CD8-positive, alpha-beta memory T cell (primary cell): ENCODE measurements around the gene SPRY1. TPM values are rescaled to one million over a fixed set of nuclear protein-coding genes. Genes with fewer than 3 reads are reported as not detected.
A peak's percentile ranks its signal among the peaks of the same experiment; 100 is the strongest.

Experiments used
- CTCF ChIA-PET: fragments of 350-600 bp; sonication (Branson Sonifier 250); formaldehyde crosslinking; loops from one replicate; lab custom pipeline; 2021; ENCODE audit warnings: antibody characterized with exemption; lab: Charles Lee
- POLR2A ChIA-PET: fragments of 350-600 bp; sonication (Branson Sonifier 250); formaldehyde crosslinking; loops from one replicate; lab custom pipeline; 2021; ENCODE audit warnings: antibody characterized with exemption; lab: Charles Lee
- DNase-seq, 5 donors: peaks; one replicate each; pipeline versions ENCODE4 v3.0.0 to v3.0.0-alpha.2; 2020 to 2022; ENCODE audit warnings: mixed read lengths in 1 of 5
- H3K27ac ChIP-seq: one replicate; pipeline ENCODE4 v1.7.0; 2013; ENCODE audit warnings: low read depth, mild to moderate bottlenecking, low read length, moderate library complexity
- H3K27me3 ChIP-seq: 2 replicates; pipeline ENCODE4 v1.7.0; 2013; ENCODE audit warnings: low read length, mild to moderate bottlenecking; ENCODE audit not compliant: insufficient read depth, poor library complexity, severe bottlenecking
- H3K36me3 ChIP-seq: 2 replicates; pipeline ENCODE4 v1.7.0; 2013; ENCODE audit warnings: mild to moderate bottlenecking, low read length, moderate library complexity; ENCODE audit not compliant: insufficient read depth
- H3K4me1 ChIP-seq: 2 replicates; pipeline ENCODE4 v1.7.0; 2013; ENCODE audit warnings: mild to moderate bottlenecking, low read length, moderate library complexity; ENCODE audit not compliant: insufficient read depth
- H3K4me3 ChIP-seq: 2 replicates; pipeline ENCODE4 v1.7.0; 2013; ENCODE audit warnings: mild to moderate bottlenecking, low read length
- H3K9me3 ChIP-seq: 2 replicates; pipeline ENCODE4 v1.7.0; 2013; ENCODE audit warnings: mild to moderate bottlenecking, low read length
- H3K27ac Mint-ChIP-seq, 8 donors: one replicate each; pipeline ENCODE4 v1.8.0; 2020 to 2021; ENCODE audit warnings: mixed read lengths in 8 of 8, mild to moderate bottlenecking in 6 of 8, inconsistent platforms in 3 of 8, moderate library complexity in 3 of 8
- H3K27me3 Mint-ChIP-seq, 2 donors: one replicate each; pipeline ENCODE4 v1.8.0; 2020 to 2021; ENCODE audit warnings: mixed read lengths in 2 of 2, mild to moderate bottlenecking in 1 of 2, moderate library complexity in 1 of 2
- H3K36me3 Mint-ChIP-seq, 3 donors: one replicate each; pipeline ENCODE4 v1.8.0; 2020 to 2021; ENCODE audit warnings: mixed read lengths in 3 of 3, inconsistent platforms in 1 of 3, mild to moderate bottlenecking in 1 of 3
- H3K4me1 Mint-ChIP-seq, 3 donors: one replicate each; pipeline ENCODE4 v1.8.0; 2020 to 2021; ENCODE audit warnings: mixed read lengths in 3 of 3, inconsistent platforms in 1 of 3, mild to moderate bottlenecking in 1 of 3
- H3K4me3 Mint-ChIP-seq, 7 donors: one replicate each; pipeline ENCODE4 v1.8.0; 2020 to 2021; ENCODE audit warnings: mixed read lengths in 7 of 7, mild to moderate bottlenecking in 6 of 7, moderate library complexity in 4 of 7, inconsistent platforms in 2 of 7
- H3K9me3 Mint-ChIP-seq, 5 donors: one replicate each; pipeline ENCODE4 v1.8.0; 2020 to 2022; ENCODE audit warnings: mixed read lengths in 5 of 5, mild to moderate bottlenecking in 3 of 5, moderate library complexity in 2 of 5, inconsistent platforms in 1 of 5
- polyA plus RNA-seq: library from polyadenylated mRNA; unstranded; fragments of 300-500 nt; fragmentation: Illumina TruSeq; gene quantifications from one replicate; pipeline ENCODE4 v1.2.3, GENCODE V29; 2021
- total RNA-seq, 2 experiments: library from RNA; stranded (reverse); gene quantifications; one replicate each; pipeline ENCODE4 v1.2.3, GENCODE V29; 2021

SPRY1 gene
- total and polyA plus RNA-seq, 3 experiments from 2014 or later, result 27.2 to 40.8 (median 40.6) TPM

DNA sequence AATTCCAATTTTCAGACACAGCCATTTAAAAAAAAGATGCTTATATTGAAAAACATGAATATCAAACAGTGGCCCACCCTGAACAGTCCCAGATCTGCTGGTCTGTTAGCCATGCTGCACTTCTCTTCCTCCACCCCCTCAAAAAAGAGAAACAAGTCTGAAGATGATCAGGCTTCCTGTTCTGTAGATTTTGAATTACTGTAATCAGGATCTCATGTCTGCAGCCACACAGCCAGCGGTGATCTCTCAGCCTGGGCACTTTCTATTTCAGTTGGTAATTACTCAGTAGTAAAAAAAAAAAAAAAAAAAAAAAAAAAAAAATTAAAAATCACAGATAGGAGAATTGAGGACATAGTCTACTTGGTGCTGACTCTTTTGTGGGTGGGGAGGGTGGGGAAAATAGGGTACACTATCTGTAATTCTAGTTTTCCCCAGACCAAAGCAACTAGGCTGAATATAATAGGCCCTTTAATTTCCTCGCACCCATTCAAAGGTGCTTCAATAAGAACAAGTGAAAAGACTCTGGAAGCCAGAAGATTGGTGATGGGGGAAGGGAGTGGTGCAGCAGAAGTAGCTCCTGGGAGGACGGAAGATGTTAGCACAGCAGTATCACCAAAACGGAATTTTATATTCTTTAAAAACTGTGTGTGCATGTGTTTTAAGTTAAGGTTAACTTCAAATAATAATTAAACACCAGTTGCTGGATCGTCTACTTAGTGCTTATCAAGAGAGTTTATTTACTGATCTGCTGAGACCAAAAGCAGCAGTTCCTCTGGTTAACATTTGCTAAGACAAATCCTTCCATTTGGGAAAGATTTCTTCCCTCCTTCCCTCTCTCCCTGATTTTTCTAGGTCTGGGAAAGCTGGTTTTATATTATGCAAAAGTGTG, 47.0 kb downstream of the SPRY1 start:
- Histone ChIP-seq H3K27ac (no peak overlapping the region), H3K4me1 (no peaks in the 10 kb centered on the region), H3K36me3 (no peaks in the 10 kb centered on the region), H3K27me3 (no peaks in the 10 kb centered on the region), H3K9me3 (no peaks in the 10 kb centered on the region), H3K4me3 (no peak overlapping the region)
- peaks cover 18 to 26% (median 24%) of the 10 kb centered on the region in 3 donors for H3K4me1 Mint-ChIP-seq
- H3K9me3 Mint-ChIP-seq, result no peaks in the 10 kb centered on the region
- DNase-seq, result peak in 1 of 5 donors; percentile 14
- peak overlapping the region in 6 of 7 donors; percentile 23 to 85 (median 74) for H3K4me3 Mint-ChIP-seq
- ChIA-PET CTCF (interaction anchor here (1.2 kb wide), 1 partner anchor 9 kb away, joined by 3 read pairs; no protein-coding TSS in a partner anchor), POLR2A (no interaction called here)
- no peaks in the 10 kb centered on the region for H3K36me3 Mint-ChIP-seq
- H3K27ac Mint-ChIP-seq, result peak overlapping the region; percentile 42 to 92 (median 83)
- H3K27me3 Mint-ChIP-seq, result peaks cover 0 to 2% of the 10 kb centered on the region in 2 donors

DNA sequence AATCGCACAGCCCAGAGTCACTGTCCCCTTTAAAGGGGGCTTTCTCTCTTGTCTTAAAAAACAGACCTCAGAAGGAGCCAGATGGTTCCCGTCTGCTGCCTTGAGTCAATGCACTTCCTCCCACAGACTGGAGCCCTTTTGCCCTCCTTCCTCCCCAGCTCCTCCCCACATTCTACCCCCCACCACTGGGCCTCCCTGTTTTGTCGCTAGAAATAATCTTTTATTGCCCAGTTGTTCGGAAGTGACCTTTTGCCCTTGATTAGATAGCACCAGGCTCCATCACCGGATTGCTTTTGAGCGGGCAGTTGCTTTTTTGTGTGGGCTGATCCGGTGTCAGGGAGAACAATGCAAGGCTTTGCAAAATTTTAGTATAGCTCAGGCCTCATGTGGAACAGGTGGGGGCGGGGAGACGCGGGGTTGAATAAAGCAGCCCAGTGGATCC, 47.7 kb downstream of the SPRY1 start:
- ChIA-PET CTCF (interaction anchor here (1.2 kb wide), 1 partner anchor 9 kb away, joined by 3 read pairs; no protein-coding TSS in a partner anchor), POLR2A (no interaction called here)
- Histone ChIP-seq H3K27ac (no peak overlapping the region), H3K9me3 (no peaks in the 10 kb centered on the region), H3K27me3 (no peaks in the 10 kb centered on the region), H3K4me1 (no peaks in the 10 kb centered on the region), H3K4me3 (no peak overlapping the region), H3K36me3 (no peaks in the 10 kb centered on the region)
- peaks cover 22 to 30% (median 26%) of the 10 kb centered on the region in 3 donors for H3K4me1 Mint-ChIP-seq
- DNase-seq, result peak in 3 of 5 donors; percentile 8 to 30 (median 27)
- H3K27me3 Mint-ChIP-seq, result peaks cover 0 to 2% of the 10 kb centered on the region in 2 donors
- peak overlapping the region; percentile 42 to 92 (median 83) for H3K27ac Mint-ChIP-seq
- H3K36me3 Mint-ChIP-seq, result no peaks in the 10 kb centered on the region
- peak overlapping the region; percentile 23 to 85 (median 73) for H3K4me3 Mint-ChIP-seq
- no peaks in the 10 kb centered on the region for H3K9me3 Mint-ChIP-seq

DNA sequence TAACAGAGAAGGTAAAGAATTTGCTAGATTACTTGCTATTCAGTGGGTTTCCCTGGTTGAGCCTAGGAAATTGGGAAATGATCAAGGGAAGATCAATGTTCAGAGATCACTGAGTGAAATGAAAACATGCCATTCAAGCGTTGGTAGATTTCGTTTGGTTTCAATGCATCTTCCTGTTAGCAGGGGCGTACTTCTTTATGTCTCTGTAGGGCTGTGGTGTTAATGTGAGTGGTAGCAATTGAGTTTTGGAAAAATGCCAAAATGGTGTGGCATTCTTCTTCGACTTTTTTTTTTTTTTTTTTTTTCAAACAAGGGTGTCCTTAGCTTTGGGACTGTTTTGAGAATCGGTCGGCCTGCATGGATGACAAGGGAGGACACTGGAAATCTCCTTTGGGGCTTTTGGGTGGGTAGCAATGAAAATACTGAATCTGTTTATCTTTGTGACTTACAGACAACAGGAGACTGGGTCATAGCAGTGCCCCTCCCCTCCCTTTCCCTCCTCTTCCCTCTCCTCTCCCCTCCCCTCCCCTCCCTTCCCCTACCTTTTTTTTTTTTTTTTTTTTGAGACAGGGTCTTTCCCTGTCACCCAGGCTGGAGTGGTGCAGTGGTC, 50.4 kb downstream of the SPRY1 start:
- H3K36me3 ChIP-seq, result no peaks in the 10 kb centered on the region
- H3K4me1 ChIP-seq, result no peaks in the 10 kb centered on the region
- H3K9me3 ChIP-seq, result no peaks in the 10 kb centered on the region
- POLR2A ChIA-PET, result no interaction called here
- H3K27ac ChIP-seq, result no peak overlapping the region
- Mint-ChIP-seq H3K27ac (peak overlapping the region in 3 of 8 donors; percentile 12 to 78 (median 38)), H3K4me1 (peaks cover 33 to 43% (median 36%) of the 10 kb centered on the region in 3 donors), H3K27me3 (peaks cover 0 to 2% of the 10 kb centered on the region in 2 donors), H3K9me3 (no peaks in the 10 kb centered on the region), H3K36me3 (no peaks in the 10 kb centered on the region), H3K4me3 (no peak overlapping the region)
- H3K4me3 ChIP-seq, result no peak overlapping the region
- CTCF ChIA-PET, result no interaction called here
- no peaks in the 10 kb centered on the region for H3K27me3 ChIP-seq
- peak in 1 of 5 donors; percentile 3 for DNase-seq

DNA sequence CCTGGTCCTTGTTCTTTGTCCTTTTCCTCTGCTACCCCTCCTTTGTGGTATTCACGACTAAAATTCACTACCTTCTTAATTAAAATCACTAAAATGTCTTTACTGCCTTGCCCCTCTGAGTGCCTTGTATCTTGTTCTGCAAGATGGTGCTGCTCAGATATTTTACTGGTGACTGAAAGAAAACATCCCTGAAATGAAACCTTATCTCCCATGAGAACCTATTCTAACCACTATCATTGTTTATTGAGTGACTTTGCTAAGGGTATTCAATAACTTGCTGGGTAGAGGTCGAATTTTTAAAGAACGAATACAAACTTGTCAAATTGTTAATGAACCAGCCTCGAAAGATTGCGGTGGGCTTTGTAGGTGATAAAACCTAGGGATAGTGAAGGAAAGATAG, 52.8 kb downstream of the SPRY1 start:
- Mint-ChIP-seq H3K9me3 (no peaks in the 10 kb centered on the region), H3K27ac (peak overlapping the region in 3 of 8 donors; percentile 1 to 47 (median 18)), H3K36me3 (no peaks in the 10 kb centered on the region), H3K4me1 (peaks cover 22 to 33% (median 22%) of the 10 kb centered on the region in 3 donors), H3K27me3 (peaks cover 0 to under 1% of the 10 kb centered on the region in 2 donors), H3K4me3 (no peak overlapping the region)
- H3K27me3 ChIP-seq, result no peaks in the 10 kb centered on the region
- H3K4me3 ChIP-seq, result no peak overlapping the region
- ChIA-PET POLR2A (no interaction called here), CTCF (interaction anchor here (1.3 kb wide), 1 partner anchor 49 kb away, joined by 3 read pairs; no protein-coding TSS in a partner anchor)
- no peaks in the 10 kb centered on the region for H3K4me1 ChIP-seq
- H3K27ac ChIP-seq, result no peak overlapping the region
- no peaks in the 10 kb centered on the region for H3K36me3 ChIP-seq
- H3K9me3 ChIP-seq, result no peaks in the 10 kb centered on the region
- DNase-seq, result no peak

DNA sequence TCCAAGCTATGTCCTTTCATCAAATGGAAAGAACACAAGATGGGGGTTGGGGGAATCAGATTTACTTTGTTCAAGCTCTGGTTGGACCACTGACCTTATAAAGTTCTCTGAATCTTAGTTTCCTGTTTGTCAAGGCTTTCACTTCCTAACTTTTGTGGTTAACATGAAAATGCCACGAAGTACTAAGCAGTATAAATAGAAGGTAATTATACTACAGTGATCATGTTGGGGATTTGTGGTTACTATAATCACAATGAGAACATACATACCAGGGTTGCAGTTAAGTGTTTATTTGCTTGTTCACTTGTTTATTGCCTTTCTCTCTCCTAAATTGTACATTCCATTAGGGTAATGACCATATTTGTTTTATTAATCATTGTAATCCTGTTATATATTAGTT, 53.2 kb downstream of the SPRY1 start:
- Mint-ChIP-seq H3K36me3 (no peaks in the 10 kb centered on the region), H3K27me3 (no peaks in the 10 kb centered on the region), H3K9me3 (no peaks in the 10 kb centered on the region), H3K27ac (peak overlapping the region in 3 of 8 donors; percentile 3 to 33 (median 15)), H3K4me3 (peak overlapping the region in 2 of 7 donors; percentile 3 to 59), H3K4me1 (peaks cover 18 to 30% (median 19%) of the 10 kb centered on the region in 3 donors)
- H3K4me1 ChIP-seq, result no peaks in the 10 kb centered on the region
- H3K27me3 ChIP-seq, result no peaks in the 10 kb centered on the region
- POLR2A ChIA-PET, result no interaction called here
- peak in 1 of 5 donors; percentile 3 for DNase-seq
- no peaks in the 10 kb centered on the region for H3K36me3 ChIP-seq
- CTCF ChIA-PET, result interaction anchor here (1.3 kb wide), 1 partner anchor 50 kb away, joined by 3 read pairs; no protein-coding TSS in a partner anchor
- no peak overlapping the region for H3K27ac ChIP-seq
- H3K9me3 ChIP-seq, result no peaks in the 10 kb centered on the region
- no peak overlapping the region for H3K4me3 ChIP-seq

DNA sequence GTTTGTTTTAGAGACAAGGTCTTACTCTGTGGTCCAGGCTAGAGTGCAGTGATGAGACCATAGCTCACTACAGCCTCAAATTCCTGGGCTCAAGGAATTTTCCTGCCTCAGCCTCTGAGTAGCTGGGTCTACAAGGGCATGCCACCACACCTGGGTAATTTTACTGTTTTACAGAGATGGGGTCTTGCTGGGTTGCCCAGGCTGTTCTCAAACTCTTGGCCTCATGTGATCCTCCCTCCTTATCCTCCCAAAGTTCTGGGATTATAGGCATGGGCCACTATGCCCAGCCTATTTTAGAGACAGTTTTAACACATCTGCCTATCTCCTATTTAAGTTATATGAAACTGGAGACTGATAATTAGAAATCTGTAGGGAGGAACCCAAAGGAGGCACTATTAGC, 53.8 kb downstream of the SPRY1 start:
- ChIA-PET CTCF (interaction anchor here (1.3 kb wide), 1 partner anchor 51 kb away, joined by 3 read pairs; no protein-coding TSS in a partner anchor), POLR2A (no interaction called here)
- no peaks in the 10 kb centered on the region for H3K4me1 ChIP-seq
- Mint-ChIP-seq H3K36me3 (no peaks in the 10 kb centered on the region), H3K27me3 (no peaks in the 10 kb centered on the region), H3K9me3 (no peaks in the 10 kb centered on the region), H3K27ac (peak overlapping the region in 3 of 8 donors; percentile 2 to 48 (median 3)), H3K4me1 (peaks cover 18 to 30% (median 19%) of the 10 kb centered on the region in 3 donors), H3K4me3 (no peak overlapping the region)
- H3K27me3 ChIP-seq, result no peaks in the 10 kb centered on the region
- DNase-seq, result no peak
- no peak overlapping the region for H3K4me3 ChIP-seq
- no peaks in the 10 kb centered on the region for H3K9me3 ChIP-seq
- no peak overlapping the region for H3K27ac ChIP-seq
- no peaks in the 10 kb centered on the region for H3K36me3 ChIP-seq

DNA sequence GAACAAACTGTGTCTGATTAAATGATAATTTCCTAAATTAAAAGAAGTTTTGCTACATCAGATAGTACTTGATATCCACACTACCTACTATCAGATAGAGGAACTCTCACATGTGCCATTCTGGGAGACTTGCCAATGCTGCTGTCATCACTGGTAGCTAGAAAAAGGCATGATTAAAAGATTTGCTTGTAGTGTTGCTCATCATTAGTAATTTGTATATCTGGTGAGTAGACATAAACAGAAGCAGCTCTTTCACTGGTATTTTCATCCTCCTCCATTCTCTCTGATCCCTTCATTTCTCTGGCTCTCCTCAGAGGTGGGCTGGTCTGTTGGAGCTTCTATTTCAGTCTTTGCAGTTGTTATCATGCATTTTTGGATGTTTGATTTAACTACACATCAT, 56.0 kb downstream of the SPRY1 start:
- POLR2A ChIA-PET, result no interaction called here
- CTCF ChIA-PET, result interaction anchor here (0.9 to 1.4 kb wide), 3 partner anchors 8 to 62 kb away, joined by 3 read pairs; partner anchors contain the start of gene SPRY1
- peak overlapping the region in 1 of 8 donors; percentile 17 for H3K27ac Mint-ChIP-seq

More for the DNA sequence above, 56.0 kb downstream of the SPRY1 start:
- Histone ChIP-seq H3K27me3 (no peaks in the 10 kb centered on the region), H3K36me3 (no peaks in the 10 kb centered on the region), H3K27ac (no peak overlapping the region), H3K4me3 (no peak overlapping the region), H3K4me1 (no peaks in the 10 kb centered on the region), H3K9me3 (no peaks in the 10 kb centered on the region)
- H3K4me3 Mint-ChIP-seq, result no peak overlapping the region
- H3K4me1 Mint-ChIP-seq, result peaks cover 13 to 21% (median 15%) of the 10 kb centered on the region in 3 donors
- H3K36me3 Mint-ChIP-seq, result no peaks in the 10 kb centered on the region
- peaks cover 0 to 3% of the 10 kb centered on the region in 2 donors for H3K27me3 Mint-ChIP-seq
- no peaks in the 10 kb centered on the region for H3K9me3 Mint-ChIP-seq
- DNase-seq, result no peak
